Right renal cortex interstitium (tissue), 3 donors: ENCODE results near the gene SALL4. TPM values are rescaled to one million over a fixed set of nuclear protein-coding genes. Genes with fewer than 3 reads are reported as not detected.
"Not testable (repeated sequence)": the region's sequence is repeated elsewhere in the genome, so short reads cannot be mapped to it uniquely, and the experiment has no call there.

ENCODE experiments used
- DNase-seq, 3 donors: peaks; one replicate each; pipeline ENCODE4 v3.0.0-alpha.2; 2013; ENCODE audit warnings: low read depth in 3 of 3, low spot score in 2 of 3
- polyA plus RNA-seq, 3 donors: library from polyadenylated mRNA; unstranded; fragments of 120-200 nt; gene quantifications; one replicate each; pipeline ENCODE4 v1.2.1, GENCODE V29; 2013; ENCODE audit not compliant: insufficient read length in 3 of 3

Gene SALL4
- polyA plus RNA-seq, 3 donors, result 4.8 to 5.6 (median 4.9) TPM

GRCh38 chr20:51740308-51740707 lies 62.0 kb downstream of the SALL4 start:
- DNase-seq, result not testable (repeated sequence)

GRCh38 chr20:51739722-51740249 lies 62.5 kb downstream of the SALL4 start:
- no peak for DNase-seq

GRCh38 chr20:51738877-51739447 lies 63.4 kb downstream of the SALL4 start:
- DNase-seq, result no peak

- not testable (repeated sequence) for DNase-seq
Observed at GRCh38 chr20:51738261-51738660, 64.1 kb downstream of the SALL4 start.

- DNase-seq, result no peak
Observed at GRCh38 chr20:51736947-51737346, 65.4 kb downstream of the SALL4 start.

GRCh38 chr20:51735728-51736600 lies 66.4 kb downstream of the SALL4 start:
- DNase-seq, result no peak

GRCh38 chr20:51734876-51735720 lies 67.2 kb downstream of the SALL4 start:
- no peak for DNase-seq

GRCh38 chr20:51733070-51733469 lies 69.3 kb downstream of the SALL4 start:
- DNase-seq, result no peak

Other genes with a start within 250 kb of the SALL4 start
- gene ATP9A, start 34.1 kb downstream of the SALL4 start, polyA plus RNA-seq, result 10 to 100 TPM; 58.7 to 62.6 (median 61.4) TPM